ENCODE results near the gene TMEM63B. TPM values are rescaled to one million over a fixed set of nuclear protein-coding genes. Genes with fewer than 3 reads are reported as not detected.
"Not testable (repeated sequence)": the region's sequence is repeated elsewhere in the genome, so short reads cannot be mapped to it uniquely, and the experiment has no call there.

TMEM63B gene
- total and polyA plus RNA-seq, 8 donors, result 5.5 to 90.6 (median 21.5) TPM

DNA sequence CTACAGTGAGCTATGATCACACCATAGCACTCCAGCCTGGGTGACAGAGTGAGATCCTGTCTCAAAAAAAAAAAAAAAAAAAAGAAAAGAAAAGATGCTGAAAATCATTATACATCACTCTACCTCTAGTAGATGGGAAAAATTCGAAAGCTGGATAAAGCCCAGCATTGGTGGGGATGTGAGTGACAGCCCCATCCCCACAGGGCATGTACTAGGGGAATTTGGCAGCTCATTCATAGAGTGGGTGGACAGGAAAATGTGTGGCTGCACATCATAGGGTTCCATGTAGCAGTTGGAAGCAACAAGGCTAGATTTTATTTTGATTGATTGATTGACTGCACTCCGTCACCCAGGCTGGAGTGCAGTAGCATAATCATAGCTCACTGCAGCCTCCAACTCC, 42.1 kb upstream of the TMEM63B start:
- WGBS, 5 donors, result 82 to 91% (median 84%) methylated on average over 2 of the region's 2 CpGs
- intact Hi-C loops (cut with DNase I; ENCODE audit: low total_unique reads), result no loop called here
- no peaks in the 10 kb centered on the region for H3K27me3 ChIP-seq

DNA sequence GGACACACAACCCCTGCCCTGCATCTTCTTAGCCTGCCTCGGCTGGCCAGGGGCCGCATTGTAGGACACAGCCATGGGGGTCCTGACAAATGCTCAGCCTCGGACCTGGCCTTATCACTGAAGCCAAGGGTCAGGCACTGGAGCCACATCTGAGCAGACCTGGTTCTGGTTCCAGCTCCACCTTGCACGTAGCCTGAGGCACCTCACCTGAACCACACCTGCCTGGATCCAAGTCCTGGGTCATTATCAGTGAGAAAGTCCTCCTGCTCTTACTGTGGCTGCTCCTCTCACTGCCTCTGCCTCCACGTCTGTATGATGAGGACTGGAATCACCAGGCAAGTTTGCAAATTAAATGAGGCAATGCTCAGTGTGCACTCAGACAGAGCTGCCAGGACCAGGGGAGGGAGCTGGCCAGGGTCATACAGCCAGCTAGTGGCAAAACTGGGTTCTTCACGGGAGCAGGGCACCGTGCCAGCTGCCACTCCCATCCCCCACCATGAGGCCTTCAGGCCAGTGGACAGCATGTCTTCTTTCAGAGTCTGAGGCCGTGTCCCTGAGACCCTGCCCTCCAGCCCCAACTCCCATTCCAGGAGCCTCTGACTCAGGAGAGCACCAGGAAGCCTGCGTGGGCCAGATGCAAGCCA, 40.3 kb upstream of the TMEM63B start:
- no peaks in the 10 kb centered on the region for H3K9me3 ChIP-seq
- H3K4me3 ChIP-seq, result no peak overlapping the region
- intact Hi-C loops (cut with DNase I; ENCODE audit: low total_unique reads), result no loop called here
- peaks cover 0 to 9% (median 3%) of the 10 kb centered on the region in 4 donors for H3K36me3 ChIP-seq
- H3K4me1 ChIP-seq, result peaks cover 0 to 7% (median 0%) of the 10 kb centered on the region in 4 donors
- H3K27me3 ChIP-seq, result no peaks in the 10 kb centered on the region
- TF ChIP-seq POLR2A (IDR thresholded peaks at IDR 0.05) (no peak), EP300 (IDR thresholded peaks at IDR 0.05) (no peak), POLR2AphosphoS5 (IDR thresholded peaks at IDR 0.05) (no peak)
- peak; percentile 64 to 70 for DNase-seq
- WGBS, 5 donors, result 46 to 50% (median 49%) methylated on average over 6 to 9 of the region's 9 CpGs
- H3K27ac ChIP-seq, result no peak overlapping the region

More for the DNA sequence above, 42.1 kb upstream of the TMEM63B start:
- H3K4me3 ChIP-seq, result no peak overlapping the region
- H3K36me3 ChIP-seq, result peaks cover 0 to 9% (median 3%) of the 10 kb centered on the region in 4 donors
- H3K27ac ChIP-seq, result no peak overlapping the region
- no peak for TF ChIP-seq POLR2AphosphoS5 (IDR thresholded peaks at IDR 0.05)
- H3K9me3 ChIP-seq, result no peaks in the 10 kb centered on the region
- H3K4me1 ChIP-seq, result peaks cover 0 to 7% (median 0%) of the 10 kb centered on the region in 4 donors
- DNase-seq, result no peak

- Histone ChIP-seq H3K9me3 (no peaks in the 10 kb centered on the region), H3K27ac (no peak overlapping the region), H3K4me3 (no peak overlapping the region), H3K27me3 (no peaks in the 10 kb centered on the region), H3K4me1 (peaks cover 0 to 7% (median 0%) of the 10 kb centered on the region in 4 donors), H3K36me3 (peaks cover 0 to 9% (median 3%) of the 10 kb centered on the region in 4 donors)
- TF ChIP-seq EP300 (IDR thresholded peaks at IDR 0.05) (no peak), POLR2AphosphoS5 (IDR thresholded peaks at IDR 0.05) (no peak), POLR2A (IDR thresholded peaks at IDR 0.05) (no peak)
- TF ChIP-seq, protein P1, sequence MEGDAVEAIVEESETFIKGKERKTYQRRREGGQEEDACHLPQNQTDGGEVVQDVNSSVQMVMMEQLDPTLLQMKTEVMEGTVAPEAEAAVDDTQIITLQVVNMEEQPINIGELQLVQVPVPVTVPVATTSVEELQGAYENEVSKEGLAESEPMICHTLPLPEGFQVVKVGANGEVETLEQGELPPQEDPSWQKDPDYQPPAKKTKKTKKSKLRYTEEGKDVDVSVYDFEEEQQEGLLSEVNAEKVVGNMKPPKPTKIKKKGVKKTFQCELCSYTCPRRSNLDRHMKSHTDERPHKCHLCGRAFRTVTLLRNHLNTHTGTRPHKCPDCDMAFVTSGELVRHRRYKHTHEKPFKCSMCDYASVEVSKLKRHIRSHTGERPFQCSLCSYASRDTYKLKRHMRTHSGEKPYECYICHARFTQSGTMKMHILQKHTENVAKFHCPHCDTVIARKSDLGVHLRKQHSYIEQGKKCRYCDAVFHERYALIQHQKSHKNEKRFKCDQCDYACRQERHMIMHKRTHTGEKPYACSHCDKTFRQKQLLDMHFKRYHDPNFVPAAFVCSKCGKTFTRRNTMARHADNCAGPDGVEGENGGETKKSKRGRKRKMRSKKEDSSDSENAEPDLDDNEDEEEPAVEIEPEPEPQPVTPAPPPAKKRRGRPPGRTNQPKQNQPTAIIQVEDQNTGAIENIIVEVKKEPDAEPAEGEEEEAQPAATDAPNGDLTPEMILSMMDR (IDR thresholded peaks at IDR 0.05), result no peak
- WGBS, 5 donors, result 76 to 100% (median 92%) methylated on average over 2 of the region's 2 CpGs
- intact Hi-C loops (cut with DNase I; ENCODE audit: low total_unique reads), result no loop called here
- no peak for DNase-seq
Observed at GRCh38 chr6:44087623-44088022, 39.7 kb upstream of the TMEM63B start.

- H3K4me3 ChIP-seq, result no peak overlapping the region
- WGBS, 5 donors, result 92 to 98% (median 96%) methylated on average over 10 to 11 of the region's 11 CpGs
- no peak overlapping the region for H3K27ac ChIP-seq
- no peaks in the 10 kb centered on the region for H3K9me3 ChIP-seq
- peaks cover 0 to 7% (median 0%) of the 10 kb centered on the region in 4 donors for H3K4me1 ChIP-seq
- TF ChIP-seq EP300 (IDR thresholded peaks at IDR 0.05), result no peak
- TF ChIP-seq, protein P1 (IDR thresholded peaks at IDR 0.05), result no peak
- TF ChIP-seq POLR2A (IDR thresholded peaks at IDR 0.05), result no peak
- no peak for TF ChIP-seq POLR2AphosphoS5 (IDR thresholded peaks at IDR 0.05)
- no peak for DNase-seq
- intact Hi-C loops (cut with DNase I; ENCODE audit: low total_unique reads), result no loop called here
- H3K36me3 ChIP-seq, result peaks cover 0 to 12% (median 5%) of the 10 kb centered on the region in 4 donors
- H3K27me3 ChIP-seq, result no peaks in the 10 kb centered on the region
Observed at GRCh38 chr6:44088827-44089590, 38.3 kb upstream of the TMEM63B start.

- peaks cover 0 to 14% (median 7%) of the 10 kb centered on the region in 4 donors for H3K36me3 ChIP-seq
- H3K4me1 ChIP-seq, result peaks cover 0 to 20% (median 3%) of the 10 kb centered on the region in 4 donors
- DNase-seq, result no peak
- no peaks in the 10 kb centered on the region for H3K27me3 ChIP-seq
- no peaks in the 10 kb centered on the region for H3K9me3 ChIP-seq
- H3K4me3 ChIP-seq, result no peak overlapping the region
- TF ChIP-seq POLR2AphosphoS5 (IDR thresholded peaks at IDR 0.05) (no peak), EP300 (IDR thresholded peaks at IDR 0.05) (no peak), POLR2A (IDR thresholded peaks at IDR 0.05) (no peak)
- TF ChIP-seq, protein P1 (IDR thresholded peaks at IDR 0.05), result no peak
- intact Hi-C loops (cut with DNase I; ENCODE audit: low total_unique reads), result no loop called here
- no peak overlapping the region for H3K27ac ChIP-seq
- WGBS, 5 donors, result 75 to 92% (median 88%) methylated on average over 5 of the region's 5 CpGs
Observed at GRCh38 chr6:44090465-44090864, 36.9 kb upstream of the TMEM63B start.

DNA sequence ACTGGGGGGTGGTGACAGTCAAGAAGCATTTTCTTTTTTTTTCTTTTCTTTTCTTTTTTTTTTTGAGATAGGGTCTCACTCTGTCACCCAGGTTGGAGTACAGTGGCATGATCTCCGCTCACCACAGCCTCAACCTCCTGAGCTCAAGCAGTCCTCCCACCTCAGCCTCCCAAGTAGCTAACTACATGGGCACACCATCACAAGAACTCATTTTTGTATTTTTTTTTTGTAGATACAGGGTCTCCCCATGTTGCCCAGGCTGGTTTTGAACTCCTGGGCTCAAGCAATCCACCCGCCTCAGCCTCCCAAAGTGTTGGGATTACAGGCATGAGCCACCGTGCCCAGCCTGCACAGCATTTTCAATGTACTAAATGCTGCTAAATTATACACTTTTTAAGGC, 36.0 kb upstream of the TMEM63B start:
- H3K27me3 ChIP-seq; H3K9me3 ChIP-seq; DNase-seq; H3K4me3 ChIP-seq; H3K27ac ChIP-seq; intact Hi-C loops (cut with DNase I; ENCODE audit: low total_unique reads): not testable (repeated sequence)
- 96 to 100% (median 98%) methylated on average over 3 of the region's 3 CpGs for WGBS, 5 donors
- Histone ChIP-seq H3K36me3 (peaks cover 0 to 14% (median 7%) of the 10 kb centered on the region in 4 donors), H3K4me1 (peaks cover 0 to 27% (median 3%) of the 10 kb centered on the region in 4 donors)
